Left ventricle myocardium inferior (tissue), 1 donor: ENCODE results near the gene AXIN1. TPM values are rescaled to one million over a fixed set of nuclear protein-coding genes. Genes with fewer than 3 reads are reported as not detected.
"Not testable (repeated sequence)": the region's sequence is repeated elsewhere in the genome, so short reads cannot be mapped to it uniquely, and the experiment has no call there.

Experiments used
- DNase-seq: peaks from one replicate; pipeline ENCODE4 v3.0.0-alpha.2; 2020
- H3K27ac ChIP-seq: fragments of 200-600 bp; replicated peaks from 2 replicates; pipeline ENCODE4 v1.8.0; 2021
- H3K27me3 ChIP-seq: fragments of 200-600 bp; 2 replicates; pipeline ENCODE4 v1.8.0; 2021; ENCODE audit warnings: low read depth
- H3K36me3 ChIP-seq: fragments of 200-600 bp; 2 replicates; pipeline ENCODE4 v1.8.0; 2021
- H3K4me1 ChIP-seq: fragments of 200-600 bp; 2 replicates; pipeline ENCODE4 v1.8.0; 2021
- H3K4me3 ChIP-seq: fragments of 200-600 bp; 2 replicates; pipeline ENCODE4 v1.8.0; 2021; ENCODE audit warnings: mild to moderate bottlenecking, moderate library complexity
- H3K9me3 ChIP-seq: fragments of 200-600 bp; replicated peaks from 2 replicates; pipeline ENCODE4 v1.8.0; 2021
- CTCF ChIP-seq: fragments of 200-600 bp; IDR thresholded peaks from 2 replicates; pipeline ENCODE4 v1.8.0; 2021; ENCODE audit warnings: antibody characterized with exemption, mild to moderate bottlenecking, borderline replicate concordance
- intact Hi-C: fragments of 100-400 bp; cut with micrococcal nuclease; formaldehyde crosslinking; loops from one replicate; pipeline ENCODE4 v1.11.0; 2022
- total RNA-seq: library from RNA; stranded (reverse); fragmentation: NEBNext Ultra II Directional; extraction: Animal tissue kit (Norgen Biotek cat#: 25700); gene quantifications from one replicate; pipeline ENCODE4 v1.2.1, GENCODE V29; 2021
- donor health status: DM: no; HTN: yes; CAD: no; lungs with severe emphysema.

AXIN1 gene
- total RNA-seq, 1 donor from 2014 or later: 12.2 TPM

GRCh38 chr16:340370-341091 is 12.0 kb downstream of the AXIN1 start:
- Histone ChIP-seq H3K9me3 (no peaks in the 10 kb centered on the region), H3K36me3 (peaks cover 12% of the 10 kb centered on the region), H3K4me3 (no peak overlapping the region), H3K27me3 (no peaks in the 10 kb centered on the region), H3K27ac (no peak overlapping the region), H3K4me1 (peaks cover 23% of the 10 kb centered on the region)
- TF ChIP-seq CTCF: no peak
- intact Hi-C loops: no loop called here
- DNase-seq: no peak

- intact Hi-C loops: no loop called here
- DNase-seq: no peak
- Histone ChIP-seq H3K27ac (no peak overlapping the region), H3K4me3 (no peak overlapping the region), H3K4me1 (peaks cover 20% of the 10 kb centered on the region), H3K36me3 (peaks cover 4% of the 10 kb centered on the region), H3K9me3 (no peaks in the 10 kb centered on the region), H3K27me3 (no peaks in the 10 kb centered on the region)
- TF ChIP-seq CTCF: no peak
These were observed 12.8 kb downstream of the AXIN1 start for GRCh38 chr16:339680-340079.

- intact Hi-C loops: no loop called here
- Histone ChIP-seq H3K4me1 (peaks cover 19% of the 10 kb centered on the region), H3K27ac (no peak overlapping the region), H3K36me3 (no peaks in the 10 kb centered on the region), H3K4me3 (no peak overlapping the region), H3K27me3 (no peaks in the 10 kb centered on the region), H3K9me3 (no peaks in the 10 kb centered on the region)
- DNase-seq: no peak
- TF ChIP-seq CTCF: no peak
These were observed 14.4 kb downstream of the AXIN1 start for GRCh38 chr16:337975-338575.

- TF ChIP-seq CTCF: no peak
- intact Hi-C loops: no loop called here
These were observed 15.1 kb downstream of the AXIN1 start for GRCh38 chr16:337437-337836.

GRCh38 chr16:336269-336668 is 16.3 kb downstream of the AXIN1 start:
- Histone ChIP-seq H3K27me3 (no peaks in the 10 kb centered on the region), H3K4me1 (peaks cover 19% of the 10 kb centered on the region), H3K27ac (no peak overlapping the region), H3K36me3 (no peaks in the 10 kb centered on the region), H3K9me3 (no peaks in the 10 kb centered on the region), H3K4me3 (no peak overlapping the region)
- DNase-seq: no peak
- TF ChIP-seq CTCF: no peak
- intact Hi-C loops: no loop called here

More at GRCh38 chr16:337437-337836, 15.1 kb downstream of the AXIN1 start:
- no peak overlapping the region for H3K27ac ChIP-seq
- no peak overlapping the region for H3K4me3 ChIP-seq
- no peak for DNase-seq
- H3K4me1 ChIP-seq: peaks cover 19% of the 10 kb centered on the region
- H3K36me3 ChIP-seq: no peaks in the 10 kb centered on the region
- no peaks in the 10 kb centered on the region for H3K27me3 ChIP-seq
- H3K9me3 ChIP-seq: no peaks in the 10 kb centered on the region

- DNase-seq, H3K36me3 ChIP-seq, H3K27me3 ChIP-seq, H3K9me3 ChIP-seq, H3K4me3 ChIP-seq, intact Hi-C loops, H3K27ac ChIP-seq: not testable (repeated sequence)
- peaks cover 21% of the 10 kb centered on the region for H3K4me1 ChIP-seq
These were observed 17.5 kb downstream of the AXIN1 start for GRCh38 chr16:334861-335632.

GRCh38 chr16:334164-334832 is 18.2 kb downstream of the AXIN1 start:
- H3K4me1 ChIP-seq: peaks cover 15% of the 10 kb centered on the region
- H3K27ac ChIP-seq, H3K27me3 ChIP-seq, DNase-seq, intact Hi-C loops, H3K9me3 ChIP-seq, H3K36me3 ChIP-seq, H3K4me3 ChIP-seq: not testable (repeated sequence)
